ENCODE measurements around the gene CAPZB. TPM values are rescaled to one million over a fixed set of nuclear protein-coding genes. Genes with fewer than 3 reads are reported as not detected.

The CAPZB gene
- polyA plus RNA-seq, 1 donor from 2014 or later = 159 TPM

DNA sequence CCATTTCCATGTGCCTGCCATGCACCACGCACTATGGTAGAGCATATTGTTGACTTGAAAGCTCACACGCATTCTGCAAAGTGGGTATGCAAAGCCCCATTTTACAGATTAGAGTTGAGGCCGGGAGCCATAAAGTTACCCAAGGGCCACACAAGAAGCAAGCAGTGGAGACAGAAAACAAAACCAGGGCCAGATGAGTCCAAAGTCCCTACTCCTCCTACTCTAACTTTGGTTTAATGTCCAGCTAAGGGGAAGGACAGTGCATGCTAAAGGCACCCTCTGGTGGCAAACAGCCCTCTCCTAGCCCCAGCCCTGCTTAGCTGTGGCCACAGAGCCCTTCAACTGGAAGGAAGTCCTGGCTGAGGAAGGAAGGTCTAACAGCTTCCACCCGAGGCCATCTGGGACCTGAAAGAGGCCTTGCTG lies 98.3 kb downstream of the CAPZB start:
- no peaks in the 10 kb centered on the region for H3K9me2 ChIP-seq (ENCODE audit: insufficient read depth, low read length)
- H3K9ac ChIP-seq (ENCODE audit: low read length) = no peak overlapping the region
- no peak overlapping the region for H2AFZ ChIP-seq (ENCODE audit: low read depth, low read length)
- no peaks in the 10 kb centered on the region for H3K36me3 ChIP-seq (ENCODE audit: insufficient read depth, low read length)
- H3K9me3 ChIP-seq (ENCODE audit: low read length) = no peaks in the 10 kb centered on the region
- TF ChIP-seq, protein P1, sequence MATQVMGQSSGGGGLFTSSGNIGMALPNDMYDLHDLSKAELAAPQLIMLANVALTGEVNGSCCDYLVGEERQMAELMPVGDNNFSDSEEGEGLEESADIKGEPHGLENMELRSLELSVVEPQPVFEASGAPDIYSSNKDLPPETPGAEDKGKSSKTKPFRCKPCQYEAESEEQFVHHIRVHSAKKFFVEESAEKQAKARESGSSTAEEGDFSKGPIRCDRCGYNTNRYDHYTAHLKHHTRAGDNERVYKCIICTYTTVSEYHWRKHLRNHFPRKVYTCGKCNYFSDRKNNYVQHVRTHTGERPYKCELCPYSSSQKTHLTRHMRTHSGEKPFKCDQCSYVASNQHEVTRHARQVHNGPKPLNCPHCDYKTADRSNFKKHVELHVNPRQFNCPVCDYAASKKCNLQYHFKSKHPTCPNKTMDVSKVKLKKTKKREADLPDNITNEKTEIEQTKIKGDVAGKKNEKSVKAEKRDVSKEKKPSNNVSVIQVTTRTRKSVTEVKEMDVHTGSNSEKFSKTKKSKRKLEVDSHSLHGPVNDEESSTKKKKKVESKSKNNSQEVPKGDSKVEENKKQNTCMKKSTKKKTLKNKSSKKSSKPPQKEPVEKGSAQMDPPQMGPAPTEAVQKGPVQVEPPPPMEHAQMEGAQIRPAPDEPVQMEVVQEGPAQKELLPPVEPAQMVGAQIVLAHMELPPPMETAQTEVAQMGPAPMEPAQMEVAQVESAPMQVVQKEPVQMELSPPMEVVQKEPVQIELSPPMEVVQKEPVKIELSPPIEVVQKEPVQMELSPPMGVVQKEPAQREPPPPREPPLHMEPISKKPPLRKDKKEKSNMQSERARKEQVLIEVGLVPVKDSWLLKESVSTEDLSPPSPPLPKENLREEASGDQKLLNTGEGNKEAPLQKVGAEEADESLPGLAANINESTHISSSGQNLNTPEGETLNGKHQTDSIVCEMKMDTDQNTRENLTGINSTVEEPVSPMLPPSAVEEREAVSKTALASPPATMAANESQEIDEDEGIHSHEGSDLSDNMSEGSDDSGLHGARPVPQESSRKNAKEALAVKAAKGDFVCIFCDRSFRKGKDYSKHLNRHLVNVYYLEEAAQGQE (IDR thresholded peaks at IDR 0.05; ENCODE audit: borderline replicate concordance) = no peak
- TF ChIP-seq EP300 (conservative IDR thresholded peaks at IDR 0.05; ENCODE audit: poor library complexity, severe bottlenecking) (no peak), EZH2 (IDR thresholded peaks at IDR 0.05; ENCODE audit: borderline replicate concordance, insufficient read depth, low read length, poor library complexity, severe bottlenecking) (no peak)
- TF ChIP-seq, protein P2, sequence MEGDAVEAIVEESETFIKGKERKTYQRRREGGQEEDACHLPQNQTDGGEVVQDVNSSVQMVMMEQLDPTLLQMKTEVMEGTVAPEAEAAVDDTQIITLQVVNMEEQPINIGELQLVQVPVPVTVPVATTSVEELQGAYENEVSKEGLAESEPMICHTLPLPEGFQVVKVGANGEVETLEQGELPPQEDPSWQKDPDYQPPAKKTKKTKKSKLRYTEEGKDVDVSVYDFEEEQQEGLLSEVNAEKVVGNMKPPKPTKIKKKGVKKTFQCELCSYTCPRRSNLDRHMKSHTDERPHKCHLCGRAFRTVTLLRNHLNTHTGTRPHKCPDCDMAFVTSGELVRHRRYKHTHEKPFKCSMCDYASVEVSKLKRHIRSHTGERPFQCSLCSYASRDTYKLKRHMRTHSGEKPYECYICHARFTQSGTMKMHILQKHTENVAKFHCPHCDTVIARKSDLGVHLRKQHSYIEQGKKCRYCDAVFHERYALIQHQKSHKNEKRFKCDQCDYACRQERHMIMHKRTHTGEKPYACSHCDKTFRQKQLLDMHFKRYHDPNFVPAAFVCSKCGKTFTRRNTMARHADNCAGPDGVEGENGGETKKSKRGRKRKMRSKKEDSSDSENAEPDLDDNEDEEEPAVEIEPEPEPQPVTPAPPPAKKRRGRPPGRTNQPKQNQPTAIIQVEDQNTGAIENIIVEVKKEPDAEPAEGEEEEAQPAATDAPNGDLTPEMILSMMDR (IDR thresholded peaks at IDR 0.05; ENCODE audit: poor library complexity, severe bottlenecking) = no peak
- no peak overlapping the region for H3K4me3 ChIP-seq (ENCODE audit: low read length)
- H4K20me1 ChIP-seq (ENCODE audit: insufficient read depth) = no peaks in the 10 kb centered on the region
- H3K27me3 ChIP-seq (ENCODE audit: insufficient read depth, low read depth, low read length) = no peaks in the 10 kb centered on the region
- no peaks in the 10 kb centered on the region for H3K79me2 ChIP-seq (replicated peaks; ENCODE audit: insufficient read depth, low read length)
- no peak overlapping the region for H3K27ac ChIP-seq (ENCODE audit: low read length)
- H3F3A ChIP-seq (ENCODE audit: insufficient read depth, low read length, poor library complexity, severe bottlenecking) = no peaks in the 10 kb centered on the region
- no peak overlapping the region for H3K4me2 ChIP-seq (ENCODE audit: low read length)

DNA sequence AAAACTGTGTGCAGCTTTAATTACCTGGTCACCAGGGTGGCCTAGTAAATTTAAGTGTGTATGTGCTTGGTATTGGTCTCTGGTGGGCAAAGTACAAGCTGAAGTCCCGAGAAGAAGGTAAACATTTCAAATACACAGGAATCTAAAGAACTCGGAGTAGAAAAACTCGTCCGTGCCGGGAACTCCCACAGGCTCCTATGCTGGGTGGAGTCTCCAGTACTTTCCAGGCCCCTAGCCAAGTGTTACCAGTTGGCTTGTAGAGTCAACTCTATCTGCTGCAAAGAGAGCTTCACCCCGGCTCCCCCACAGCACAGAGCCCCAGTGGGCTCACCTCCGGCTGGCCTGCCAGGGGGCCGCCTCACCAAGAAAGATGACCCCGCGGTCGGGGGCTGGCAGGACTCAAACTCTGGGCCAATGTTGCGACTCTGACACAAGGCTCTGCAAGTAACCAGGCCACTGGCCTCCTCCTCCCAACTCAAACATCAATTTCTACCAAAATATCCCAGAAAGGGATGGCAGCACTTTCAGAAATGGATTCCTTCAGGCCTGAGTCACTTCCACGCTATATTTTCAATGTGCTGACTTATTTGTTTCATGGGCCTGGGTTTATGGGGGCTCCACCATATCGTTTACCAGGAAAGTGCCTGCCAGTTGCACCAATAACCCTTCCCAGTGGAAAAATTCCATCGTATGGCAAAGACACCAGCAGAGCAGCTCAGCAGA lies 99.3 kb downstream of the CAPZB start:
- Histone ChIP-seq H3K9me2 (ENCODE audit: insufficient read depth, low read length) (no peaks in the 10 kb centered on the region), H3K27me3 (ENCODE audit: insufficient read depth, low read depth, low read length) (no peaks in the 10 kb centered on the region), H3K27ac (ENCODE audit: low read length) (no peak overlapping the region), H3K9ac (ENCODE audit: low read length) (no peak overlapping the region), H3K36me3 (ENCODE audit: insufficient read depth, low read length) (no peaks in the 10 kb centered on the region), H2AFZ (ENCODE audit: low read depth, low read length) (no peak overlapping the region), H3K4me2 (ENCODE audit: low read length) (no peak overlapping the region), H3K9me3 (ENCODE audit: low read length) (no peaks in the 10 kb centered on the region), H3K79me2 (replicated peaks; ENCODE audit: insufficient read depth, low read length) (no peaks in the 10 kb centered on the region), H3F3A (ENCODE audit: insufficient read depth, low read length, poor library complexity, severe bottlenecking) (no peaks in the 10 kb centered on the region), H3K4me3 (ENCODE audit: low read length) (no peak overlapping the region), H4K20me1 (ENCODE audit: insufficient read depth) (no peaks in the 10 kb centered on the region)
- TF ChIP-seq EZH2 (IDR thresholded peaks at IDR 0.05; ENCODE audit: borderline replicate concordance, insufficient read depth, low read length, poor library complexity, severe bottlenecking) = no peak
- TF ChIP-seq, protein P2 (IDR thresholded peaks at IDR 0.05; ENCODE audit: poor library complexity, severe bottlenecking) = no peak
- TF ChIP-seq MXI1 (conservative IDR thresholded peaks at IDR 0.05; ENCODE audit: poor library complexity, severe bottlenecking) = no peak
- TF ChIP-seq RAD21 (conservative IDR thresholded peaks at IDR 0.05) = no peak
- TF ChIP-seq TAF1 (IDR thresholded peaks at IDR 0.05; ENCODE audit: low read depth) = no peak
- no peak for TF ChIP-seq SMC3 (conservative IDR thresholded peaks at IDR 0.05; ENCODE audit: poor library complexity)
- TF ChIP-seq POLR2AphosphoS5 (IDR thresholded peaks at IDR 0.05) = no peak
- no peak for TF ChIP-seq EP300 (conservative IDR thresholded peaks at IDR 0.05; ENCODE audit: poor library complexity, severe bottlenecking)
- TF ChIP-seq, protein P1 (IDR thresholded peaks at IDR 0.05; ENCODE audit: borderline replicate concordance) = no peak
